HL-60 (cell line): ENCODE results near the gene IER2.
A peak's percentile ranks its signal among the peaks of the same experiment; 100 is the strongest.

Source experiments
- DNase-seq, 2 experiments: peaks; one replicate each; pipeline ENCODE4 v3.0.0-alpha.2; 2010 to 2020; ENCODE audit warnings: low read depth in 1 of 2, low spot score in 1 of 2
- H3K27ac ChIP-seq: fragments of 250-450 bp; sonication (Bioruptor Pico); replicated peaks from 2 replicates; pipeline ENCODE4 v1.5.1; 2020; ENCODE audit warnings: mild to moderate bottlenecking, moderate library complexity
- H3K27me3 ChIP-seq: fragments of 250-450 bp; sonication (Bioruptor Pico); 2 replicates; pipeline ENCODE4 v1.5.1; 2021; ENCODE audit warnings: mild to moderate bottlenecking, moderate library complexity; ENCODE audit not compliant: insufficient read depth, poor library complexity, severe bottlenecking
- H3K4me3 ChIP-seq: replicated peaks from 2 replicates; pipeline ENCODE4 v1.5.1; 2011; ENCODE audit warnings: mild to moderate bottlenecking, control low read depth, low read length; ENCODE audit not compliant: insufficient read depth
- GABPA ChIP-seq: IDR thresholded peaks from 2 replicates; pipeline ENCODE4 v1.6.1; 2012; ENCODE audit warnings: low read depth
- POLR2AphosphoS5 ChIP-seq: IDR thresholded peaks from 2 replicates; pipeline ENCODE4 v1.6.1; 2012; ENCODE audit warnings: low read depth
- SPI1 ChIP-seq: IDR thresholded peaks from 2 replicates; pipeline ENCODE4 v1.6.1; 2012; ENCODE audit warnings: low read depth, mild to moderate bottlenecking, borderline replicate concordance
- TF ChIP-seq, protein P1 (sequence below): IDR thresholded peaks from 2 replicates; pipeline ENCODE4 v1.6.1; 2012; ENCODE audit warnings: low read depth; ENCODE audit not compliant: insufficient replicate concordance
- TF ChIP-seq, protein P2 (sequence below): IDR thresholded peaks from one replicate; pipeline ENCODE4 v1.5.1; 2011; ENCODE audit warnings: low read length, control low read depth, inconsistent platforms; ENCODE audit not compliant: insufficient read depth

Gene IER2

DNA sequence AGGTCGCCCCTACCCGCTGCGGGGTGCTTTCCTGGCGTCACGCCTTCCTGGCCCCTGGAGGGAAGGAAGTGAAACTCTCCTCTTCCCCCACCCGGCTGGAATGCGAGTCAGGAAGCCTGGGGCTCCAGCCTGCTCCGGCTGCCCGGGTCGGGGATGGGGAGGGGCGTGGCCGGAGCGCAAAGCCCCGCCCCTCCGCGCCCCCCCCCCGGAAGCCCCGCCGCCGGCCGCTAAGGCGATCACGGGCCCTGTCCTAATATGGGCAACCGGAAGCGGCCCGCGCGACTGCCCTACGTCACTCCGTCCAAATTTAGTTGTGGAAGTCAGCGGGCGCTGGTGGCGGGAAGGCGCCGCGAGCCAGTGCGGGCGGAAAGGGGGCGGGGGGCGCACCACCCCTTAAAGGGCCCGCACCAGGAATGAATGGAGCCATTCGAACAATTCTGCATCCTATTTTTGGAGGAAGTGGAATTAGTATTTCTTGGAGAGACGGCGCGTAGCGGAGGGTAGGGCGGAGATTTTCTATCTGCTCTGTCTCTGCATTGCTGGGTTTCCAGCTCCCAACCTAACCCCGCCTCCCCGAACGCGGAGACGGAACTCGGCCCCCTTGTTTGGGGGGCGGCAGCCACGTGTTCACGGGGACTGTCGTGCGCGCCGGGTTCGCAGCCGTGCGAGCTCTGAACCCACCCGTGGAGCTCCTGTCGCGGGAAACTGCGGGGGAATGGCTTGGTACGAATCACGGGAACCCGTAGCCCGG lies 1.6 kb downstream of the IER2 start:
- H3K27ac ChIP-seq, result peak overlapping the region; percentile 97
- H3K4me3 ChIP-seq, result peak overlapping the region; percentile 71
- H3K27me3 ChIP-seq, result no peaks in the 10 kb centered on the region
- TF ChIP-seq, protein P1, sequence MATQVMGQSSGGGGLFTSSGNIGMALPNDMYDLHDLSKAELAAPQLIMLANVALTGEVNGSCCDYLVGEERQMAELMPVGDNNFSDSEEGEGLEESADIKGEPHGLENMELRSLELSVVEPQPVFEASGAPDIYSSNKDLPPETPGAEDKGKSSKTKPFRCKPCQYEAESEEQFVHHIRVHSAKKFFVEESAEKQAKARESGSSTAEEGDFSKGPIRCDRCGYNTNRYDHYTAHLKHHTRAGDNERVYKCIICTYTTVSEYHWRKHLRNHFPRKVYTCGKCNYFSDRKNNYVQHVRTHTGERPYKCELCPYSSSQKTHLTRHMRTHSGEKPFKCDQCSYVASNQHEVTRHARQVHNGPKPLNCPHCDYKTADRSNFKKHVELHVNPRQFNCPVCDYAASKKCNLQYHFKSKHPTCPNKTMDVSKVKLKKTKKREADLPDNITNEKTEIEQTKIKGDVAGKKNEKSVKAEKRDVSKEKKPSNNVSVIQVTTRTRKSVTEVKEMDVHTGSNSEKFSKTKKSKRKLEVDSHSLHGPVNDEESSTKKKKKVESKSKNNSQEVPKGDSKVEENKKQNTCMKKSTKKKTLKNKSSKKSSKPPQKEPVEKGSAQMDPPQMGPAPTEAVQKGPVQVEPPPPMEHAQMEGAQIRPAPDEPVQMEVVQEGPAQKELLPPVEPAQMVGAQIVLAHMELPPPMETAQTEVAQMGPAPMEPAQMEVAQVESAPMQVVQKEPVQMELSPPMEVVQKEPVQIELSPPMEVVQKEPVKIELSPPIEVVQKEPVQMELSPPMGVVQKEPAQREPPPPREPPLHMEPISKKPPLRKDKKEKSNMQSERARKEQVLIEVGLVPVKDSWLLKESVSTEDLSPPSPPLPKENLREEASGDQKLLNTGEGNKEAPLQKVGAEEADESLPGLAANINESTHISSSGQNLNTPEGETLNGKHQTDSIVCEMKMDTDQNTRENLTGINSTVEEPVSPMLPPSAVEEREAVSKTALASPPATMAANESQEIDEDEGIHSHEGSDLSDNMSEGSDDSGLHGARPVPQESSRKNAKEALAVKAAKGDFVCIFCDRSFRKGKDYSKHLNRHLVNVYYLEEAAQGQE, result peak; percentile 11
- TF ChIP-seq SPI1, result peak; percentile 71; the same call in 1 of the 2 replicates
- 0 out of 2 replicates have a peak, but pooled peaks have one; percentile 10 for TF ChIP-seq GABPA
- TF ChIP-seq, protein P2, sequence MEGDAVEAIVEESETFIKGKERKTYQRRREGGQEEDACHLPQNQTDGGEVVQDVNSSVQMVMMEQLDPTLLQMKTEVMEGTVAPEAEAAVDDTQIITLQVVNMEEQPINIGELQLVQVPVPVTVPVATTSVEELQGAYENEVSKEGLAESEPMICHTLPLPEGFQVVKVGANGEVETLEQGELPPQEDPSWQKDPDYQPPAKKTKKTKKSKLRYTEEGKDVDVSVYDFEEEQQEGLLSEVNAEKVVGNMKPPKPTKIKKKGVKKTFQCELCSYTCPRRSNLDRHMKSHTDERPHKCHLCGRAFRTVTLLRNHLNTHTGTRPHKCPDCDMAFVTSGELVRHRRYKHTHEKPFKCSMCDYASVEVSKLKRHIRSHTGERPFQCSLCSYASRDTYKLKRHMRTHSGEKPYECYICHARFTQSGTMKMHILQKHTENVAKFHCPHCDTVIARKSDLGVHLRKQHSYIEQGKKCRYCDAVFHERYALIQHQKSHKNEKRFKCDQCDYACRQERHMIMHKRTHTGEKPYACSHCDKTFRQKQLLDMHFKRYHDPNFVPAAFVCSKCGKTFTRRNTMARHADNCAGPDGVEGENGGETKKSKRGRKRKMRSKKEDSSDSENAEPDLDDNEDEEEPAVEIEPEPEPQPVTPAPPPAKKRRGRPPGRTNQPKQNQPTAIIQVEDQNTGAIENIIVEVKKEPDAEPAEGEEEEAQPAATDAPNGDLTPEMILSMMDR, result no peak
- TF ChIP-seq POLR2AphosphoS5, result peak; percentile 62
- DNase-seq, result peak; percentile 96 to 97

DNA sequence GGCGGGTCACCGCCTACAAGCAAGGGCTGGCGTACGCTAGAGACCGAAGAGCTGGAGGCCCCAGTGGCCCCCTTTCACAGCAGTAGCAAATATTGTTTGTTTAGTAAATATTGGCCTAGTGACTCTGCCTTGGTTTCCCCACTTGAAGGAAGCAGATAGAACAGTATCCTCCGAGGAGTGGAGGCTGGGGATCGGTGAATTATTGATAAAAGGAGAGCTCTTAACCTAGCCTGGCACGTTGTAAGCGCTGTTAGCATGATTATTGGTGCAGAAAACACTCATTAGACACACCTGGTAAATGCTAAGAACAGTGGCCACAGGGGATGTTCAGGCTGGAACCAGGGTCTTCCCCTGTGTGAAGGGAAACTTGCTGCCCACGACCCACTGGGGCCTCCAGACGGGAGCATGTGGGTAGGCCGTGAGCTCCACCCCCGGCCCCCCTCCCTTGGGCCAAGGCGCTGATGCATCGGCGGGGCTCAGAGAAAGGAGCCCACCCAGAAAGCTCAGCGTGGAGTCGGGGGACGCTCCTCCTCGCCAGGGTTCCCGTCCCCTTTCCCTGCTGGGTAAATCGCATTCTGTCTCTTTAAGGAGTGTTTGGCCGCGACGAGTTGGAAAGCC lies 2.3 kb downstream of the IER2 start:
- no peak for DNase-seq
- Histone ChIP-seq H3K27me3 (no peaks in the 10 kb centered on the region), H3K27ac (peak overlapping the region; percentile 97), H3K4me3 (peak overlapping the region; percentile 68)
- TF ChIP-seq, protein P2, result no peak
- TF ChIP-seq SPI1, result no peak
- TF ChIP-seq GABPA, result no peak
- TF ChIP-seq, protein P1, result peak; percentile 0
- no peak for TF ChIP-seq POLR2AphosphoS5

DNA sequence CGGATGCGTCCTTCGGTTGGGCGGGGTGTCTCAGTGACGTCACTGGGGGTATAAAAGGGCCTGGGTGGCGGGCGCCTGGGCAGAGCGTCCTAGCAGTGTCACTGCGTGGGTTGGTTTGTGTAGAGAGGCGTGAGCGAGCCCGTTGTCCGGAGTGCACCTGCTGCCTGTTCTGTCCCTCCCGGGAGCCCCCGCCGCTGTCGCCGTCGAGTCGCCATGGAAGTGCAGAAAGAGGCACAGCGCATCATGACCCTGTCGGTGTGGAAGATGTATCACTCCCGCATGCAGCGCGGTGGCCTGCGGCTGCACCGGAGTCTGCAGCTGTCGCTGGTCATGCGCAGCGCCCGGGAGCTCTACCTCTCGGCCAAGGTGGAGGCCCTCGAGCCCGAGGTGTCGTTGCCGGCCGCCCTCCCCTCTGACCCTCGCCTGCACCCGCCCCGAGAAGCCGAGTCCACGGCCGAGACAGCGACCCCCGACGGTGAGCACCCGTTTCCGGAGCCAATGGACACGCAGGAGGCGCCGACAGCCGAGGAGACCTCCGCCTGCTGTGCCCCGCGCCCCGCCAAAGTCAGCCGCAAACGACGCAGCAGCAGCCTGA lies 2.9 kb downstream of the IER2 start:
- H3K27ac ChIP-seq, result peak overlapping the region; percentile 97
- DNase-seq, result peak; percentile 96 to 99
- peak overlapping the region; percentile 68 for H3K4me3 ChIP-seq
- H3K27me3 ChIP-seq, result no peaks in the 10 kb centered on the region
- TF ChIP-seq, protein P1, result peak; percentile 79
- TF ChIP-seq GABPA (no peak), POLR2AphosphoS5 (peak; percentile 100)
